GM18907 (cell line): ENCODE results near the gene MSN.
"Not testable (repeated sequence)": the region's sequence is repeated elsewhere in the genome, so short reads cannot be mapped to it uniquely, and the experiment has no call there.

ENCODE experiments used
- ATAC-seq: cut with Tn5 transposase; IDR thresholded peaks from one replicate; pipeline ENCODE4 v1.9.1; 2021; ENCODE audit warnings: mild to moderate bottlenecking, moderate library complexity; ENCODE audit not compliant: unreplicated experiment

The MSN gene

DNA sequence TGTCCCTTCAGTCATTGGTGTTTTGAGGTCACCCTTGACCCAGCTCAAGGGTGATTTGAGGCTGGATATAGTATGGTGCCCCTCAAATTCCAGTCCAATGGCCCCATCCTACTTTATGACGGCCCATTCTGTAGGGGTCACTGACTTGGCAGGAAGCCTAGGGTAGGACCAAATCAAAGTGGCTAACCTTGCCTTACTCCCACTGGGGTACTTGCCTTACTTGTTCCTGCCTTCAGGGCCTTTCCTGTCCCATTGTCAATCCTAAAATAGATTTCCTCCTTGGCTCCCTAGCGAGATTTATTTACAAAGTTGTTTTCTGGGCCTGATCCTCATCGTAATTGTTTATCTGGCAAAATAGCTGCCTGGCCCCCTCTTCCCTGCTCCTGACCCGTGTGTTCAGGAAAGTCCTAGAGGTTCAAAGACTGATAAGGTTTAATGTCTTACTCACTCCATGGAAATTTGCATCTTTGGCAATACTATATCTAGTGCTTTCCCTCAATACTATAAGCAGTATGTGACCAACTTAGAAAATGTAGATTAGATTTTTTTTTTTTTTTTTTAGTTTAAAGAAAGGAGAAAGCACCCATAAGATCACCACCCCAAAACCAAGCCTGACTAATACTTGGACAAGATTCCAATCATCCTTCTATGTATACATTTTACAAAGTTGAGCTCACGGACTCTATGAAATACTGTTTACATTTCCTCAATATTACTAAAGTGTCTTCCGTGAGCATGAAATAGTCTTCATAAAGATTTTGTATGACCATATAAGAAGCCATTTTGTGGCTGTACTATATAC lies 44.8 kb downstream of the MSN start:
- no peak for ATAC-seq

DNA sequence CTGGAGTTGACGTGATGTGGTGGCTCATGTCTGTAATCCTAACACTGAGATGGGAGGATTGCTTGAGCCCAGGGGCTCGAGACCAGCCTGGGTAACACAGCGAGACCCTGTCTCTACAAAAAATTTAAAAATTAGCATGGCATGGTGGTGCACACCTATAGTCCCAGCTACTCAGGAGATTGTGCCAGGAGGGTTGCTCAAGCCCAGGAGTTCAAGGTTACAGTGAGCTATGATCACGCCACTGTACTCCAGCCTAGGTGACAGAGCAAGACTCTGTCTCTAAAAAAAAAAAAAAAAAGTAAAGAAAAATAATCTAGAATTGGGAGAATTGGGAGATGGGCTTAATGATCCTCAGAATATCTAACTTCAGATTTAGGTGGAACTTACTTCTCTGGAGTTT lies 51.1 kb downstream of the MSN start:
- ATAC-seq = no peak

GRCh38 chrX:65720381-65720964 lies 53.0 kb downstream of the MSN start:
- ATAC-seq = no peak

GRCh38 chrX:65723706-65724105 lies 56.3 kb downstream of the MSN start:
- peak; percentile 83 for ATAC-seq

GRCh38 chrX:65726715-65727114 lies 59.3 kb downstream of the MSN start:
- no peak for ATAC-seq

DNA sequence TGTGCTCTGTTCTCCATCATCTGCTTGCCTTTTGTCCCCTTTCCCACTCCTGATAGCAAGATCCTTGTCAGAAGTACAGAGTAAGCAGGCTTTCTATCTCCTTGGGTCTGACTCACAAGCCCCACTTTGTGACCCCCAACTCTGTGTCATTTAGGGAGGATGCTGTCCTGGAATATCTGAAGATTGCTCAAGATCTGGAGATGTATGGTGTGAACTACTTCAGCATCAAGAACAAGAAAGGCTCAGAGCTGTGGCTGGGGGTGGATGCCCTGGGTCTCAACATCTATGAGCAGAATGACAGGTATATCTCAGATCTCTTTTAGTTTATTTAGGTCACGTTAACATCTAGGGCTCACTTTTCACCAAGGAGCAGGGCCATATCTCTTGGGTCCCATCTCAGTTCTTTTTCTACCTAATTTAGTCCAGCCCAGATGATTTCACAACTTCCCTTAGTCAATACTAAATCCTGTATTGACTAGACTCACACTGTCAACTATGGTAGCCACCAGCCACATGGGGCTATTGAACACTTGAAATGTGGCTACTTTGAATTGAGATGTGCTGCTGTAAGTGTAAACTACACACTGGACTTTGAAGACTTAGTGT lies 64.3 kb downstream of the MSN start:
- ATAC-seq = no peak

GRCh38 chrX:65740909-65741308 lies 73.5 kb downstream of the MSN start:
- no peak for ATAC-seq

- no peak for ATAC-seq
These were observed 74.4 kb downstream of the MSN start for GRCh38 chrX:65741823-65742222.

DNA sequence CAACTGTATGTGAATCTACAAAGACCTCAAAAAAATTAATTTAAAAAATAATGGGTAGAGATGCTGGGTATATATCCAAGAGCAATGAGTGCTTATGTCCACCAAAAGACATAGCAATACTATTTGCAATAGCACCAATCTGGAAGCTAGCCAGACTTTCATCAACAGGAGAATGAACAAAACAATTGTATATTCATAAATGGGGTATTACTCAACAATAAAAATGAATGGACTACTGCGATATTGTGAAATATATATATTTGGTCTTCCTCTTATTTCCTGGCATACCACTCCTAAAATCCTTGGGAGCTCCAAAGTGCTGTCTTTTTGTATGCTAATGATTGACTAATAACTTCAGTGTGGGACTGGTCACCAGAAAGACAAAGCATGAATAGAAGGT lies 77.5 kb downstream of the MSN start:
- no peak for ATAC-seq

GRCh38 chrX:65745427-65745826 lies 78.0 kb downstream of the MSN start:
- ATAC-seq = no peak

DNA sequence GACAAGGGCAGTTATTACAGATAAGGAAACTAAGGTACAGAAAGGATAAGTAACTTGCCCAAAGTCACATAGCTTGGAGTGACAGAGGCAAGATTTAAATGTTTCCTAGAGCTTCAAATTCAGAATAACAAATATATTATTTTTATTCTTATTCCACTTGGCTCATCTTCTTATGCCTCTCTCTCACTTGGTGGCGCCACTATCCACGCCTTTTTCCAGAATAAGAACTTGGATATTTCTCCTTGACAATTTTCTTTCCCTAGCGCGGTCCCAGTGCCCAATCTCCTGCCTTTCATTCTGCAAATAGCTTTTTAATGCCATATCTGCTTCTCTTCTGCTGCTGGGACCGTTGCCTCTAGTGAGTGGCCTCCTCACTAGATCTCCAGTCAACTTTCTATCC lies 78.5 kb downstream of the MSN start:
- no peak for ATAC-seq

- peak; percentile 98 for ATAC-seq
These were observed 83.4 kb downstream of the MSN start for GRCh38 chrX:65750674-65751469.

DNA sequence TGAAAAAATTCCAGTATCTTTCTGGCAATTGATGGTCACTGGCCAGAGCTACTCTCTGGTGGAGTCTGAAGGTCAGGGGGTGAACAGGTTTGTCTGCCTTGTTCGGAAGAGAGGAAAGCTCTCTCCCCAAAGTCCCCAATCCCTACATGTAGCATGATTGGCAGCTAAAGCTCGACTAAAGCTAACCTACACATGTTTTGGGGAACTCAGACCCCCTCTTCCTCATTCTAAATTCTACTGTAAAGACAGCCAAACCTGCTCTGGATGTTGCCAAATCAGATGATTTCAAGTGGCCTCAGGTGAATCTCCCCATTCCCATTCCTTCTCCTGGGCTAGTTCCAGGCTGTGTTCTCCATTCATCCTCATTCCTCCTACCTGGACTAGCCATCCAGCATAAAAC lies 84.1 kb downstream of the MSN start:
- ATAC-seq = no peak

DNA sequence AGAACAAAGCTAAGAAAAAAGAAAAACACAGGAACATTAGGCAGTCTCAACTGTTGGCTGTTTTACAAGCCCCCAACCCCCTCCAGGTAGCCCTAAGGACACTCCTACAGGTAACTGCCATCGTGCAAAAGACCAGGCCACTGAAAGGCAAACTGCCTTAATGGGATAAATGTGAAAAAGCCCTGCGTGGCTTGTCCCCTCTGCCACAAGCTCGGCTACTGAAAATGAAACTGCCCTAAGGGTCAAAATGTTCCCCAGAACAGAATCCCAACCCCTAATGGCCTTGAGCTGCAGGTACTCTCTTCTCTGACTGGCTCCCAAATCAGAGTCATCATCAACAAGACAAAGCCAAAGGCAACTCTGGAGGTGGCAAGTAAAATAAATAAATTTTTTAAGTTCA lies 84.8 kb downstream of the MSN start:
- ATAC-seq = no peak

DNA sequence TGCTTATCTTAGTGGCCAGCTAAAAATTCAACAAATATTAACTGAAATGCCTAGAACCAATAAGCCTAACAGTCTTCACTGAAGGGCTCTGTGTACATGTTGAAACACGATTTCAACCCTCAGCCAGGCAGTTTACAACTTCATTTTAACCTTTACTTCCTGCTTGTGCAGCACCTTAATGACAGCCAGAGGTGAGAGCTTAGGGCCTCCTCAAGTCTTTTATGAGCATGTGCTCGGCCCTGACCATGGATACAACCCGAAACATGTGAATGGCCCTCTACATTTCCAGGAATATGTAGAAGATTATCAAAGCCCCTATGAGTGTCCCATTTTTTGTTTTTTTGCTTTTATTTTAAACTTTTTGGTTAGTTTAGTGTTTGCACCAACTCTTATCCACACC lies 88.3 kb downstream of the MSN start:
- ATAC-seq = no peak

DNA sequence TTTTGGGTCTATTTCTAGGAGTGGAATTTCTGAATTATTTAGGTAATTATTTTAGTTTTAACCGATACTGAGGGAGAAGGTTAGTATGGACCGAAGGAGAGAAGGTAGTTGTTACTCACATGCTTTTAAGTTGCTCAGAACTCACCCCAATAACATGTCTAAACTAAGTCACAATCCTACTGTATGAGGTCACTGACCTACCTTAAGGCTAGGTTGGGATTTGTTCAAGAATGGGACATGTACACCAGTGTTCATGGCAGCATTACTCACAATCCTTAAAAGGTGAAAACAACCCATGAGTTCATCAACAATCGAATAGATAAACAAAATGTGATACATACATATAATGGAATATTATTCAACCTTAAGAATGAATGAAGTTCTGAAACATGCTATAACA lies 90.5 kb downstream of the MSN start:
- no peak for ATAC-seq

DNA sequence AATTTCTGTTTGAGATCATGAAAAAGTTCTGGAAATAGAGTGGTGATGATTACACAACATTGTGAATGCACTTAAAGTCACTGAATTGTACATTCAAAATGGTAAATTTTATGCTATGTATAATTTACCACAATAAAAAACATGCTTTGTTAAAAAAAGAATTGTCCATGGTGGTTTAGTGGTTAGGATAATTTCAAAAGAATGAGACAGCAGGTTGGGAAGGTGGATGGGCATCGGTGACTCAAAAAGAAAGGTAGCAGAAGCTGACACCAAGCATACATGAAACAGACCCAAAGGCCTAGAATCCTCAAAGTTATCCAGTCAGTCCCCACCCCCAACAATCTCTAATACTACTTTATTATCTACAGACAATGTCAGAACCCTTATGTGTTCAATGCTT lies 91.1 kb downstream of the MSN start:
- ATAC-seq = no peak

DNA sequence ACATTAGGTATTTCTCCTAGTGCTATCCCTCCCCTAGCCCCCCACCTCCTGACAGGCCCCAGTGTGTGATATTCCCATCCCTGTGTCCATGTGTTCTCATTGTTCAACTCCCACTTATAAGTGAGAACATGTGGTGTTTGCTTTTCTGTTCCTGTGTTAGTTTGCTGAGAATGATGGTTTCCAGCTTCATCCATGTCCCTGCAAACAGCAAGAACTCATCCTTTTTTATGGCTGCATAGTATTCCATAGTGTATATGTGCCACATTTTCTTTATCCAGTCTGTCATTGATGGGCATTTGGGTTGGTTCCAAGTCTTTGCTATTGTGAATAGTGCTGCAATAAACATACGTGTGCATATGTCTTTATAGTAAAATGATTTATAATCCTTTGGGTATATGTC lies 92.1 kb downstream of the MSN start:
- ATAC-seq = not testable (repeated sequence)

DNA sequence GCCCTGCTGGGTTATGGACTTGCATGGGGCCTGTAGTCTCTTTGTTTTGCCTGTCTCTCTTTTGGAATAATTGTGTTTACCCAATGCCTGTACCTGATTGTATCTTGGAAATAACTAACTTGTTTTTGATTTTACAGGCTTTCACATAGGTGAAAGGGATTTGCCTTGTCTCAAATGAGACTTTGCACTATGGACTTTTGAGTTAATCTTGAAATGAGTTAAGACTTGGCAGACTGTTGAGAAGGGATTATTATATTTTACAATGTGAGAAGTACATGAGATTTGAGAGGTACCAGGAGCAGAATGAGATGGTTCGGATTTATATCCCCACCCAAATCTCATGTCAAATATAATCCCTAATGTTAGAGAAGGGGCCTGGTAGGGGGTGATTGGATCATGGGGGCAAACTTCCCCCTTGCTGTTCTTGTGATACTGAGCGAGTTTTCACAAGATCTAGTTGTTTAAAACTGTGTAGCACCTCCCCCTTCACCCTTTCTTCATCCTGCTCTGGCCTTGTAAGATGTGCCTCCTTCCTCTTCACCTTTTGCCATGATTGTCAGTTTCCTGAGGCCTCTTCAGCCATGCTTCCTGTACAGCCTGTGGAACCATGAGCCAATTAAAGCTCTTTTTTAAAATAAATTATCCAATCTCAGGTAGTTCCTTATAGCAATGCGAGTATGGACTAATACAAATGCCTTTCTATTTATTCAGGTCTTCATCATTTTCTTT lies 102.3 kb downstream of the MSN start:
- ATAC-seq = no peak

GRCh38 chrX:65772842-65773241 lies 105.4 kb downstream of the MSN start:
- no peak for ATAC-seq

DNA sequence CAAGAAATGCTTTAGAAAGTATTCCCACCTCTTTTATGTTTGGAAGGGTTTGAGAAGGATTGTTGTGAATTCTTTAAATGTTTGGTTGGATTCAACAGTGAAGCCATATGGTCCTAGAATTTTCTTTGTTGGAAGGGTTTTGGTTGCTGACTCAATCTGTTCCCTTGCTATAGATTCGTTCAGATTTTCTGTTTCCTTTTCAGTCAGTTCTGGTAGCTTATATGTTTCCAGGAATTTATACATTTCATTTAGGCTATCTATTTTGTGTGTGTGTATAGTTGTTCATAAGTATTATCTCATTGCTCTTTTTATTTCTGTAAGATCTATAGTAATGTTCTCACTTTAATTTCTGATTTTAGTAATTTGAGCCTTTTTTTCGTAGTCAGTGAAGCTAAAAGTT lies 114.4 kb downstream of the MSN start:
- no peak for ATAC-seq
